Measurements from ENCODE around the gene ARSJ. TPM values are rescaled to one million over a fixed set of nuclear protein-coding genes. Genes with fewer than 3 reads are reported as not detected.
"Not testable (repeated sequence)": the region's sequence is repeated elsewhere in the genome, so short reads cannot be mapped to it uniquely, and the experiment has no call there.

The ARSJ gene
- total RNA-seq, 1 experiment from 2014 or later = not detected

DNA sequence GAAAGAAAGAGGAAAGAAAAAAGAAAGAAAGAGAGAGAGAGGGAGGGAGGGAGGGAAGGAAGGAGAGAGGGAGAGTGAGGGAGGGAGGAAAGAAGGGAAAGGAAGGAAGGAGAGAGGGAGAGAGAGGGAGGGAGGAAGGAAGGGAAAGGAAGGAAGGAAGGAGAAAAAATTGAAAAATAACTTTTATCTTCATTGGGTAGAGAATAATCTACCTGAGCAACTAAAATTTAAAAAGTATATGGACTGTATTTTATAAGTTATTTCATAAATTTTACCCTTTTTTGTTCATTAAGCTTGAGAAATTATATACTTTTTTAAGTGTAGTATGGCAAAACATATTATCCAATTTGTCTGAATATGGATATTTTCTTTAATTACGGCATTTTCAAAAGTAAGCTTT, 32.0 kb downstream of the ARSJ start:
- no peak for DNase-seq
- Histone ChIP-seq H3K9me3 (ENCODE audit: low read length) (no peaks in the 10 kb centered on the region), H3K9ac (ENCODE audit: low read length) (no peak overlapping the region), H3K27me3 (ENCODE audit: low read length) (no peaks in the 10 kb centered on the region), H4K20me1 (ENCODE audit: insufficient read depth, low read depth, low read length) (no peaks in the 10 kb centered on the region), H2AFZ (ENCODE audit: low read length) (no peak overlapping the region), H3K36me3 (ENCODE audit: insufficient read depth, low read length) (no peaks in the 10 kb centered on the region), H3K4me3 (ENCODE audit: low read length) (no peak overlapping the region), H3K9me2 (replicated peaks; ENCODE audit: insufficient read depth, low read length) (no peaks in the 10 kb centered on the region), H3K27ac (ENCODE audit: low read length) (no peak overlapping the region), H3K79me2 (ENCODE audit: low read length) (no peaks in the 10 kb centered on the region), H3K4me2 (ENCODE audit: low read depth, low read length, poor library complexity, severe bottlenecking) (no peak overlapping the region), H3K4me1 (ENCODE audit: low read length) (no peaks in the 10 kb centered on the region)

DNA sequence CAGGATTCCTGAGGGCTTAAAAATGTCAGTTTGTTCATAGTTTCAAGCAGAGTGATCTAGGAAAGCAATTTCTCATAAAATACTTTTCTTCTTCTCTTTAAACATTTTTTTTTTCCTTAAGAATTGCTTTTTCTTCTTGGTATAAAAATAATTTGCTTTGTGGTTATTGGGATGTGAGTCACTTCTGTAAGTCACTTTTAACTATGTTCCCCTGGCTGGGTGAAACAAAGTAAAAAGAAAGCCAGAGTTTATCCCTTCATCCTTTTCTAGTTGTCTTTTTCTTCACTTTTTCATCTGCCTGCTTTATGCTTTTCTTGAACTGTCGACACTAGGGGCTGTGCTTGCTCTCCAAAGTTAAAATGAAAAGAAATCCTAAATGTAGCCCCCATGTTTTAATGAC, 33.5 kb downstream of the ARSJ start:
- no peak for DNase-seq
- Histone ChIP-seq H3K36me3 (ENCODE audit: insufficient read depth, low read length) (no peaks in the 10 kb centered on the region), H3K27me3 (ENCODE audit: low read length) (no peaks in the 10 kb centered on the region), H3K4me3 (ENCODE audit: low read length) (no peak overlapping the region), H4K20me1 (ENCODE audit: insufficient read depth, low read depth, low read length) (no peaks in the 10 kb centered on the region), H3K27ac (ENCODE audit: low read length) (no peak overlapping the region), H3K4me2 (ENCODE audit: low read depth, low read length, poor library complexity, severe bottlenecking) (no peak overlapping the region), H3K4me1 (ENCODE audit: low read length) (no peaks in the 10 kb centered on the region), H3K9ac (ENCODE audit: low read length) (no peak overlapping the region), H3K9me3 (ENCODE audit: low read length) (no peaks in the 10 kb centered on the region), H2AFZ (ENCODE audit: low read length) (no peak overlapping the region), H3K9me2 (replicated peaks; ENCODE audit: insufficient read depth, low read length) (no peaks in the 10 kb centered on the region), H3K79me2 (ENCODE audit: low read length) (no peaks in the 10 kb centered on the region)

DNA sequence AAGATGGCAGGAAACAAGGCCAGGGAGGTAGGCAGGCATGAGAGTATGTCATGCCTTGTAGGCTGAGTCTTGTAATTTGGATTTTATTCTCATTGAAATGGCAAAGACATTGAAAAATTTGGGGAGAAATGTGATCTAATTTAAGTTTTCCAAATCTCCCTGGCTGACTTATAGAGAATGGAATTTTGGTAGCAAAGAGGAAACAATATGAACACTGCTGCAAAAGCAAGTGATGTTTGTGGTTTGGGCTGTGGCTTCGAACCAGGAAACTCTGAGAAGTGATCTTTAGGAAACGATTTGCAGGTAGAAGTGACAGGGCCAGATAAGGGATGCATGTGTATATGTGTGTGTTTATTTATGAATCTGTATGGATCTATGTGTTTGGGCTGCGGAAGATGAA, 35.6 kb downstream of the ARSJ start:
- Histone ChIP-seq H3K4me3 (ENCODE audit: low read length) (no peak overlapping the region), H3K9ac (ENCODE audit: low read length) (no peak overlapping the region), H2AFZ (ENCODE audit: low read length) (no peak overlapping the region), H3K4me1 (ENCODE audit: low read length) (no peaks in the 10 kb centered on the region), H3K9me3 (ENCODE audit: low read length) (no peaks in the 10 kb centered on the region), H3K27me3 (ENCODE audit: low read length) (no peaks in the 10 kb centered on the region), H3K79me2 (ENCODE audit: low read length) (no peaks in the 10 kb centered on the region), H3K36me3 (ENCODE audit: insufficient read depth, low read length) (no peaks in the 10 kb centered on the region), H4K20me1 (ENCODE audit: insufficient read depth, low read depth, low read length) (no peaks in the 10 kb centered on the region), H3K4me2 (ENCODE audit: low read depth, low read length, poor library complexity, severe bottlenecking) (no peak overlapping the region), H3K9me2 (replicated peaks; ENCODE audit: insufficient read depth, low read length) (no peaks in the 10 kb centered on the region), H3K27ac (ENCODE audit: low read length) (no peak overlapping the region)
- DNase-seq = peak; percentile 24

DNA sequence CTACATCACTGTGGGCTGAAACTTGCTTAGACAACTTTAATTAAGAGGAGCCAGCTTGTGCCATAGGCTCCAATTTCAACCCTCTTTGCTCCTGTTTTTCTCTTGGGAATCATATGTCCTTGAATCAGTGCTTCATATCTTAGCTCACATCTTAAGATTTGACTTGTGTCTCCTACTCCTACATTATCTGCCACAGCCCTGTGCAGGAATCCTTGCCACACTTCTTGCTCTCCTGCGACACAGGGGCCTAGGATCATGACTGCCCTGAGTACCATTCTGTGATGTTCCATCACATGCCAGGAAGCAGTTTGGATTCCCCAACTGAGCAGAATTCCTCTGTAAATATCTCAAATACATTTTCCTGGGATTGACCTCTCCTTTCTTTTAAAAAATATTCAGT, 36.4 kb downstream of the ARSJ start:
- no peak overlapping the region for H3K27ac ChIP-seq (ENCODE audit: low read length)
- no peak for DNase-seq
- H3K4me1 ChIP-seq (ENCODE audit: low read length) = no peaks in the 10 kb centered on the region
- H3K27me3 ChIP-seq (ENCODE audit: low read length) = no peaks in the 10 kb centered on the region
- H3K79me2 ChIP-seq (ENCODE audit: low read length) = no peaks in the 10 kb centered on the region
- H3K4me3 ChIP-seq (ENCODE audit: low read length) = no peak overlapping the region
- H3K36me3 ChIP-seq (ENCODE audit: insufficient read depth, low read length) = no peaks in the 10 kb centered on the region
- H2AFZ ChIP-seq (ENCODE audit: low read length) = no peak overlapping the region
- H3K4me2 ChIP-seq (ENCODE audit: low read depth, low read length, poor library complexity, severe bottlenecking) = no peak overlapping the region
- no peaks in the 10 kb centered on the region for H3K9me2 ChIP-seq (replicated peaks; ENCODE audit: insufficient read depth, low read length)
- no peak overlapping the region for H3K9ac ChIP-seq (ENCODE audit: low read length)
- H3K9me3 ChIP-seq (ENCODE audit: low read length) = no peaks in the 10 kb centered on the region
- H4K20me1 ChIP-seq (ENCODE audit: insufficient read depth, low read depth, low read length) = no peaks in the 10 kb centered on the region

DNA sequence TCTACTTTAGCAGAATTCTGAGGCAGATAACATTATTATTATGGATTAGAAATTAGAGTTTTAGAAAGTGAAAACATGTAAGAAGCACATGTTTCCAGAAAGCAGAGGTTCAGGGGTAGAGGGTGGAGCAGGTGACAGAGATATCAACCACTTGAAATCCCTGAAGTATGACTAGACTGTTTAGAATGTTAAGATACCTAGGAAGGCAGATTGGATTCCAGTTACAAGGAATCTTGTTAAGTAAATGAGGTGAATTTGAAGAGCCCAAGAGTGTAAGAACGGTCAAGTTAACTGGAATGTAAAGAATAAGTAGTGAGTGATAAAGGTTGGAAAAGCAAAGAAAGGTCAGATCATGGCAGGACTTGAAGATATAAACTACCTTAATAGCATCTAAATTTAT, 37.6 kb downstream of the ARSJ start:
- Histone ChIP-seq H3K4me1 (ENCODE audit: low read length) (no peaks in the 10 kb centered on the region), H3K9me2 (replicated peaks; ENCODE audit: insufficient read depth, low read length) (no peaks in the 10 kb centered on the region), H3K9ac (ENCODE audit: low read length) (no peak overlapping the region), H3K79me2 (ENCODE audit: low read length) (no peaks in the 10 kb centered on the region), H4K20me1 (ENCODE audit: insufficient read depth, low read depth, low read length) (no peaks in the 10 kb centered on the region), H3K27me3 (ENCODE audit: low read length) (no peaks in the 10 kb centered on the region), H3K4me3 (ENCODE audit: low read length) (no peak overlapping the region), H3K36me3 (ENCODE audit: insufficient read depth, low read length) (no peaks in the 10 kb centered on the region), H3K27ac (ENCODE audit: low read length) (no peak overlapping the region), H3K4me2 (ENCODE audit: low read depth, low read length, poor library complexity, severe bottlenecking) (no peak overlapping the region), H2AFZ (ENCODE audit: low read length) (no peak overlapping the region), H3K9me3 (ENCODE audit: low read length) (no peaks in the 10 kb centered on the region)
- no peak for DNase-seq

DNA sequence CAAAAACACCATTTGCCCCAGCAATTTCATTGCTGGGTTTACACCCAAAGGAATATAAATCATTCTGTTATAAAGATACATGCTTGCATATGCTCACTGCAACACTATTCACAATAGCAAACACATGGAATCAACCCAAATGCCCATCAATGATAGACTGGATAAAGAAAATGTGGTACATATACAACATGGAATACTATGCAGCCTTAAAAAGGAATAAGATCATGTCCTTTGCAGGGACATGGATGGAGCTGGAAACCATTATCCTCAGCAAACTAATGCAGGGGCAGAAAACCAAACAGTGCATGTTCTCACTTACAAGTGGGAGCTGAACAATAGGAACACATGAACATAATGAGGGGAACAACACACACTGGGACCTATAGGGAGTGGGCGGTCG, 39.3 kb downstream of the ARSJ start:
- H3K4me1 ChIP-seq (ENCODE audit: low read length); H3K9ac ChIP-seq (ENCODE audit: low read length); H3K9me2 ChIP-seq (replicated peaks; ENCODE audit: insufficient read depth, low read length); H4K20me1 ChIP-seq (ENCODE audit: insufficient read depth, low read depth, low read length); H3K27ac ChIP-seq (ENCODE audit: low read length); H3K9me3 ChIP-seq (ENCODE audit: low read length); H3K36me3 ChIP-seq (ENCODE audit: insufficient read depth, low read length); DNase-seq; H3K27me3 ChIP-seq (ENCODE audit: low read length); H3K4me3 ChIP-seq (ENCODE audit: low read length); H2AFZ ChIP-seq (ENCODE audit: low read length); H3K4me2 ChIP-seq (ENCODE audit: low read depth, low read length, poor library complexity, severe bottlenecking); H3K79me2 ChIP-seq (ENCODE audit: low read length): not testable (repeated sequence)

DNA sequence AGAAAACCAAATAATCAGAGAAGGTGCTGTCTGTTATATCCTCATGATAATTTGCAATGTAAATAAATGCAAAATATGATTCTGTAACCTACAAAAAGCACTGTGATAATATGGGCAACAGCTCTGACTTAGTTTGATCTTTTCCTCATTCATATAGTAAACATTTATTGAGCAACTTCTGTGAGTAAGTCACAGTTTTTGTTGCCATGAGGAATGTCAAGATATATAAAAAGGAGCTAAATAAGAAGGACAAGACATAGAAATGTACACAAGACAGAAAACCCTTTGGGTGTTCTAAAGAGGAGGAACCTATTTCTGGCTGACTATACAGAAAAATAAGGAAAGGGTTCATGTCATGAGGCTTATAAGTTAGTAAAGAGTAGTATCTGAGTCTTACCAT, 44.3 kb downstream of the ARSJ start:
- no peak overlapping the region for H2AFZ ChIP-seq (ENCODE audit: low read length)
- no peaks in the 10 kb centered on the region for H3K9me3 ChIP-seq (ENCODE audit: low read length)
- no peaks in the 10 kb centered on the region for H3K27me3 ChIP-seq (ENCODE audit: low read length)
- no peak overlapping the region for H3K4me2 ChIP-seq (ENCODE audit: low read depth, low read length, poor library complexity, severe bottlenecking)
- H3K27ac ChIP-seq (ENCODE audit: low read length) = no peak overlapping the region
- no peaks in the 10 kb centered on the region for H3K4me1 ChIP-seq (ENCODE audit: low read length)
- no peaks in the 10 kb centered on the region for H4K20me1 ChIP-seq (ENCODE audit: insufficient read depth, low read depth, low read length)
- no peak for DNase-seq
- H3K79me2 ChIP-seq (ENCODE audit: low read length) = no peaks in the 10 kb centered on the region
- no peak overlapping the region for H3K9ac ChIP-seq (ENCODE audit: low read length)
- no peaks in the 10 kb centered on the region for H3K36me3 ChIP-seq (ENCODE audit: insufficient read depth, low read length)
- H3K4me3 ChIP-seq (ENCODE audit: low read length) = no peak overlapping the region
- no peaks in the 10 kb centered on the region for H3K9me2 ChIP-seq (replicated peaks; ENCODE audit: insufficient read depth, low read length)

DNA sequence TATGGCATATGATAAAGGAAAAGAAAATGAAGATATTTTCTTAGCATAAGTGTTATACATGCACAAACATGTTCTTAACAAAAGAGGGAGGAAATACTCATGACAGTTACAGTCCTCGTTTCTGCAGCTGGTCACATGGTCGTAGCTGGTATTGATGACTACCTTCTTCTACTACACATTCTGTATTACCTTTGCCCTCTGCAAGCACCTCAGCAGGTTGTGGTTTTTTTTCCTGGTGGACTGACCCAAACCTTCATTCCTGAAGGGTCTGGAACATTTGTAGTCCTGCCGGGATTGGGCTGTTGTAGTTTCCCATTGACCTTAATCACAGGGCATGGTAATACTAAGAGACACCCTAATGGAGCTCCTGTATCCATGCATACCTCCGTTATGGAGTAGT, 54.7 kb downstream of the ARSJ start:
- not testable (repeated sequence) for H3K27me3 ChIP-seq (ENCODE audit: low read length); H3K9me3 ChIP-seq (ENCODE audit: low read length); H3K79me2 ChIP-seq (ENCODE audit: low read length); H3K4me2 ChIP-seq (ENCODE audit: low read depth, low read length, poor library complexity, severe bottlenecking); H3K36me3 ChIP-seq (ENCODE audit: insufficient read depth, low read length); H3K4me1 ChIP-seq (ENCODE audit: low read length); H3K9me2 ChIP-seq (replicated peaks; ENCODE audit: insufficient read depth, low read length); H2AFZ ChIP-seq (ENCODE audit: low read length); H3K27ac ChIP-seq (ENCODE audit: low read length); H3K4me3 ChIP-seq (ENCODE audit: low read length); H3K9ac ChIP-seq (ENCODE audit: low read length); H4K20me1 ChIP-seq (ENCODE audit: insufficient read depth, low read depth, low read length); DNase-seq

DNA sequence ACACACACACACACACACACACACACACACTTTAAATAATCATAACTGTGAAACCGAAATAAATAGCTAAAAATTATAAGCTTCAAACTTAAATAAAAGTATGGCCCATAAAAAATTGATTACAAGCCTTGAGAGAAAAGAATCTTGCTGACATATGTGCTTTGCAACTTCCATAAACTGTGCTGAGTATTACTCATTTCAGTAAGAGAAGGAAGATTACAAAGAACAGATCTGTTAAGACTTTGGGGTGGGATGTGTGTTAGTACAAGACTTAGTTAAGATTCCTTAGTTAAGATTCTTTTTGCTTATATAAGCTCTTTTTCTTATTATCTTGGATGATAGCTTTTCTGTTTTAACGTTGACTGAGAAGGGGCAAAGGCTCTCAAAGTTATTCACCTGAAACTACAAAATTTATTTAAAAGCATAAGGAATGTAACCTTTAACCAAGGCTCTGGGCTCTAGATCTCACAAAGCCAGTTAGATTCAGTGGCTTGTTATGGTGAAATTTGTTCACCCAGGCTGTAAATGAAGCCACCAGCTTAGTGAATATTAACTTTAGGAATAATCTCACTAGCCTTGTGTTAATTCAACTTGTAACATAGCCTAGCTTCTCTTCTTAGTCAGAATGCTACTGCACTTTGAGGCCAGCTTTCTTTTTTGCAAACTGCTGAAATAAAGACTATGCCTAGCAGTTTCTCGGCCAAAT, 58.2 kb downstream of the ARSJ start:
- H4K20me1 ChIP-seq (ENCODE audit: insufficient read depth, low read depth, low read length) = no peaks in the 10 kb centered on the region
- no peak overlapping the region for H3K9ac ChIP-seq (ENCODE audit: low read length)
- no peaks in the 10 kb centered on the region for H3K79me2 ChIP-seq (ENCODE audit: low read length)
- no peaks in the 10 kb centered on the region for H3K9me2 ChIP-seq (replicated peaks; ENCODE audit: insufficient read depth, low read length)
- H3K4me3 ChIP-seq (ENCODE audit: low read length) = no peak overlapping the region
- no peaks in the 10 kb centered on the region for H3K9me3 ChIP-seq (ENCODE audit: low read length)
- no peaks in the 10 kb centered on the region for H3K4me1 ChIP-seq (ENCODE audit: low read length)
- H3K27ac ChIP-seq (ENCODE audit: low read length) = no peak overlapping the region
- no peak overlapping the region for H2AFZ ChIP-seq (ENCODE audit: low read length)
- no peaks in the 10 kb centered on the region for H3K27me3 ChIP-seq (ENCODE audit: low read length)
- H3K4me2 ChIP-seq (ENCODE audit: low read depth, low read length, poor library complexity, severe bottlenecking) = no peak overlapping the region
- no peaks in the 10 kb centered on the region for H3K36me3 ChIP-seq (ENCODE audit: insufficient read depth, low read length)
- no peak for DNase-seq
